ENCODE measurements around the gene B4GALNT2.

The B4GALNT2 gene

GRCh38 chr17:49194297-49194607 is 61.7 kb downstream of the B4GALNT2 start:
- H3K36me3 ChIP-seq (ENCODE audit: control insufficient read depth, insufficient read depth, low read length) = no peaks in the 10 kb centered on the region

GRCh38 chr17:49195751-49196150 is 63.2 kb downstream of the B4GALNT2 start:
- Histone ChIP-seq H3K4me3 (replicated peaks; ENCODE audit: low read depth, low read length) (no peak overlapping the region), H3K27me3 (replicated peaks; ENCODE audit: control insufficient read depth, insufficient read depth, low read length) (no peaks in the 10 kb centered on the region), H3K36me3 (ENCODE audit: control insufficient read depth, insufficient read depth, low read length) (no peaks in the 10 kb centered on the region)
- DNase-seq (ENCODE audit: extremely low read depth, insufficient read length) = no peak
- TF ChIP-seq CTCF (IDR thresholded peaks at IDR 0.05; ENCODE audit: insufficient read depth, low read length, poor library complexity, severe bottlenecking) = no peak

More at GRCh38 chr17:49194297-49194607, 61.7 kb downstream of the B4GALNT2 start:
- Histone ChIP-seq H3K4me3 (replicated peaks; ENCODE audit: low read depth, low read length) (no peak overlapping the region; the same call in 1 of the 2 replicates), H3K27me3 (replicated peaks; ENCODE audit: control insufficient read depth, insufficient read depth, low read length) (no peaks in the 10 kb centered on the region)
- DNase-seq (ENCODE audit: extremely low read depth, insufficient read length) = no peak
- TF ChIP-seq CTCF (IDR thresholded peaks at IDR 0.05; ENCODE audit: insufficient read depth, low read length, poor library complexity, severe bottlenecking) = no peak

GRCh38 chr17:49196520-49196919 is 64.0 kb downstream of the B4GALNT2 start:
- DNase-seq (ENCODE audit: extremely low read depth, insufficient read length) = no peak
- no peaks in the 10 kb centered on the region for H3K27me3 ChIP-seq (replicated peaks; ENCODE audit: control insufficient read depth, insufficient read depth, low read length)
- H3K36me3 ChIP-seq (ENCODE audit: control insufficient read depth, insufficient read depth, low read length) = peaks cover 2% of the 10 kb centered on the region; the same call in 1 of the 2 replicates
- no peak for TF ChIP-seq CTCF (IDR thresholded peaks at IDR 0.05; ENCODE audit: insufficient read depth, low read length, poor library complexity, severe bottlenecking)
- H3K4me3 ChIP-seq (replicated peaks; ENCODE audit: low read depth, low read length) = no peak overlapping the region

- Histone ChIP-seq H3K27me3 (replicated peaks; ENCODE audit: control insufficient read depth, insufficient read depth, low read length) (no peaks in the 10 kb centered on the region), H3K4me3 (replicated peaks; ENCODE audit: low read depth, low read length) (no peak overlapping the region), H3K36me3 (ENCODE audit: control insufficient read depth, insufficient read depth, low read length) (peaks cover 2% of the 10 kb centered on the region; the same call in 1 of the 2 replicates)
- DNase-seq (ENCODE audit: extremely low read depth, insufficient read length) = no peak
- no peak for TF ChIP-seq CTCF (IDR thresholded peaks at IDR 0.05; ENCODE audit: insufficient read depth, low read length, poor library complexity, severe bottlenecking)
Observed at GRCh38 chr17:49197346-49197998, 64.9 kb downstream of the B4GALNT2 start.

- no peak for DNase-seq (ENCODE audit: extremely low read depth, insufficient read length)
- no peaks in the 10 kb centered on the region for H3K27me3 ChIP-seq (replicated peaks; ENCODE audit: control insufficient read depth, insufficient read depth, low read length)
- H3K36me3 ChIP-seq (ENCODE audit: control insufficient read depth, insufficient read depth, low read length) = peaks cover 2% of the 10 kb centered on the region
- TF ChIP-seq CTCF (IDR thresholded peaks at IDR 0.05; ENCODE audit: insufficient read depth, low read length, poor library complexity, severe bottlenecking) = no peak
- no peak overlapping the region for H3K4me3 ChIP-seq (replicated peaks; ENCODE audit: low read depth, low read length)
Observed at GRCh38 chr17:49198211-49198610, 65.6 kb downstream of the B4GALNT2 start.
